H9 (cell line): ENCODE results near the gene GPR15LG. TPM values are rescaled to one million over a fixed set of nuclear protein-coding genes. Genes with fewer than 3 reads are reported as not detected.

ENCODE experiments used
- DNase-seq: peaks from one replicate; pipeline ENCODE4 v3.0.0-alpha.2; 2017
- H2AFZ ChIP-seq: one replicate; pipeline ENCODE4 v1.6.1; 2013; ENCODE audit warnings: mild to moderate bottlenecking, low read length, control low read depth, moderate library complexity
- H2AK5ac ChIP-seq: 2 replicates; pipeline ENCODE4 v1.6.1; 2013; ENCODE audit warnings: low read length, control low read depth, mixed read lengths; ENCODE audit not compliant: insufficient read length
- H2BK120ac ChIP-seq: one replicate; pipeline ENCODE4 v1.6.1; 2013; ENCODE audit warnings: low read depth, mild to moderate bottlenecking, low read length, control low read depth, inconsistent platforms; ENCODE audit not compliant: poor library complexity, severe bottlenecking
- H2BK12ac ChIP-seq: 2 replicates; pipeline ENCODE4 v1.6.1; 2013; ENCODE audit warnings: low read length, control low read depth, mixed read lengths, low read depth; ENCODE audit not compliant: insufficient read length
- H2BK15ac ChIP-seq: 2 replicates; pipeline ENCODE4 v1.6.1; 2013; ENCODE audit warnings: low read depth, low read length, control low read depth
- H2BK20ac ChIP-seq: one replicate; pipeline ENCODE4 v1.6.1; 2013; ENCODE audit warnings: low read depth, mild to moderate bottlenecking, low read length, control low read depth, inconsistent platforms; ENCODE audit not compliant: poor library complexity, severe bottlenecking
- H2BK5ac ChIP-seq: 2 replicates; pipeline ENCODE4 v1.6.1; 2013; ENCODE audit warnings: low read length, control low read depth, mixed read lengths; ENCODE audit not compliant: insufficient read length
- H3K14ac ChIP-seq: 2 replicates; pipeline ENCODE4 v1.6.1; 2013; ENCODE audit warnings: low read length, control low read depth; ENCODE audit not compliant: insufficient read depth
- H3K18ac ChIP-seq: 2 replicates; pipeline ENCODE4 v1.6.1; 2013; ENCODE audit warnings: low read depth, mild to moderate bottlenecking, mixed read lengths, low read length, control low read depth; ENCODE audit not compliant: insufficient read length
- H3K23ac ChIP-seq: 2 replicates; pipeline ENCODE4 v1.6.1; 2013; ENCODE audit warnings: low read length, control low read depth, mixed read lengths, low read depth; ENCODE audit not compliant: insufficient read length
- H3K23me2 ChIP-seq: 2 replicates; pipeline ENCODE4 v1.6.1; 2013; ENCODE audit warnings: low read depth, mild to moderate bottlenecking, mixed read lengths, low read length, control low read depth; ENCODE audit not compliant: insufficient read length, poor library complexity, severe bottlenecking
- H3K27ac ChIP-seq: 2 replicates; pipeline ENCODE4 v1.5.1; 2013; ENCODE audit warnings: low read length, control low read depth, mixed read lengths, low read depth; ENCODE audit not compliant: insufficient read length
- H3K27me3 ChIP-seq: 2 replicates; pipeline ENCODE4 v1.6.1; 2013; ENCODE audit warnings: low read length, control low read depth, inconsistent platforms; ENCODE audit not compliant: insufficient read depth
- H3K4ac ChIP-seq: 2 replicates; pipeline ENCODE4 v1.6.1; 2013; ENCODE audit warnings: low read depth, mild to moderate bottlenecking, control low read depth, inconsistent platforms, low read length, moderate library complexity
- H3K4me1 ChIP-seq: 2 replicates; pipeline ENCODE4 v1.6.1; 2013; ENCODE audit warnings: low read length, control low read depth, inconsistent platforms; ENCODE audit not compliant: insufficient read depth
- H3K4me2 ChIP-seq: 2 replicates; pipeline ENCODE4 v1.6.1; 2013; ENCODE audit warnings: low read length, control low read depth, mixed read lengths; ENCODE audit not compliant: insufficient read length, insufficient read depth
- H3K56ac ChIP-seq: 2 replicates; pipeline ENCODE4 v1.6.1; 2013; ENCODE audit warnings: low read depth, mild to moderate bottlenecking, mixed read lengths, low read length, control low read depth; ENCODE audit not compliant: insufficient read length
- H3K79me1 ChIP-seq: 2 replicates; pipeline ENCODE4 v1.6.1; 2013; ENCODE audit warnings: low read depth, mild to moderate bottlenecking, moderate library complexity, low read length, control low read depth, inconsistent platforms; ENCODE audit not compliant: insufficient read depth, poor library complexity, severe bottlenecking
- H3K79me2 ChIP-seq: 2 replicates; pipeline ENCODE4 v1.6.1; 2013; ENCODE audit warnings: low read length, control low read depth, inconsistent platforms; ENCODE audit not compliant: insufficient read depth
- H3K9ac ChIP-seq: 2 replicates; pipeline ENCODE4 v1.6.1; 2013; ENCODE audit warnings: low read length, control low read depth, mixed read lengths; ENCODE audit not compliant: insufficient read length; ENCODE audit errors: extremely low read depth
- H3K9me3 ChIP-seq: one replicate; pipeline ENCODE4 v1.6.1; 2013; ENCODE audit warnings: low read depth, low read length, inconsistent platforms; ENCODE audit not compliant: control insufficient read depth
- H3T11ph ChIP-seq: one replicate; pipeline ENCODE4 v1.6.1; 2013; ENCODE audit warnings: mild to moderate bottlenecking, low read length, control low read depth, inconsistent platforms
- H4K20me1 ChIP-seq: one replicate; pipeline ENCODE4 v1.6.1; 2013; ENCODE audit not compliant: control insufficient read depth, insufficient read length, insufficient read depth
- H4K5ac ChIP-seq: 2 replicates; pipeline ENCODE4 v1.6.1; 2013; ENCODE audit warnings: low read depth, mild to moderate bottlenecking, mixed read lengths, low read length, control low read depth; ENCODE audit not compliant: insufficient read length
- H4K8ac ChIP-seq: replicated peaks from 2 replicates; pipeline ENCODE4 v1.6.1; 2013; ENCODE audit warnings: low read length, control low read depth, mixed read lengths, low read depth; ENCODE audit not compliant: insufficient read length
- H4K91ac ChIP-seq: 2 replicates; pipeline ENCODE4 v1.6.1; 2013; ENCODE audit warnings: low read depth, mild to moderate bottlenecking, moderate library complexity, mixed read lengths, low read length, control low read depth; ENCODE audit not compliant: insufficient read length
- H3K27ac Mint-ChIP-seq, 3 experiments: 2 replicates in 2 of 3; 3 replicates in 1 of 3; pipeline ENCODE4 v1.8.0; 2020 to 2021; ENCODE audit warnings: mixed read lengths in 3 of 3, mild to moderate bottlenecking in 1 of 3, moderate library complexity in 1 of 3
- H3K27me3 Mint-ChIP-seq: 2 replicates; pipeline ENCODE4 v1.8.0; 2021; ENCODE audit warnings: low read depth, mild to moderate bottlenecking, moderate library complexity, mixed read lengths
- H3K36me3 Mint-ChIP-seq, 3 experiments: 2 replicates in 2 of 3; 3 replicates in 1 of 3; pipeline ENCODE4 v1.8.0; 2020 to 2021; ENCODE audit warnings: low read depth in 3 of 3, mixed read lengths in 3 of 3; ENCODE audit not compliant: insufficient read depth in 1 of 3
- H3K4me1 Mint-ChIP-seq, 2 experiments: 2 replicates each; pipeline ENCODE4 v1.8.0; 2020; ENCODE audit warnings: mixed read lengths in 2 of 2
- H3K4me3 Mint-ChIP-seq, 2 experiments: 2 replicates in 1 of 2; 3 replicates in 1 of 2; pipeline ENCODE4 v1.8.0; 2020 to 2021; ENCODE audit warnings: mild to moderate bottlenecking in 2 of 2, mixed read lengths in 2 of 2, moderate library complexity in 1 of 2
- H3K9me3 Mint-ChIP-seq, 2 experiments: 2 replicates in 1 of 2; 3 replicates in 1 of 2; pipeline ENCODE4 v1.8.0; 2020; ENCODE audit warnings: mild to moderate bottlenecking in 2 of 2, mixed read lengths in 2 of 2, moderate library complexity in 1 of 2
- CTCF ChIP-seq: fragments of 200-600 bp; sonication (generic); conservative IDR thresholded peaks from 3 replicates; pipeline ENCODE4 v1.8.0; 2021; ENCODE audit warnings: antibody characterized with exemption, mild to moderate bottlenecking
- WGBS: extraction: QIAGEN DNeasy Blood & Tissue Kit; methylation state at CpG from one replicate; pipeline ENCODE4 v1.1.7; 2013; ENCODE audit warnings: missing lambda C conversion rate, low lambda C conversion rate, mixed read lengths; ENCODE audit not compliant: insufficient read length; ENCODE audit errors: extremely low coverage; 5-methylcytosine and 5-hydroxymethylcytosine counted together
- total RNA-seq: library from RNA; stranded (reverse); gene quantifications from 2 replicates; pipeline ENCODE4 v1.2.1, GENCODE V29; 2021

Gene GPR15LG
- total RNA-seq, 1 experiment from 2014 or later: not detected

- H3K4me3 Mint-ChIP-seq: no peak overlapping the region
Measured at GRCh38 chr10:84204610-84205009, 31.0 kb downstream of the GPR15LG start.

More at GRCh38 chr10:84204610-84205009, 31.0 kb downstream of the GPR15LG start:
- no peak overlapping the region for H3K23ac ChIP-seq
- DNase-seq: no peak
- H3K9me3 ChIP-seq: no peaks in the 10 kb centered on the region
- H3K4ac ChIP-seq: no peak overlapping the region
- no peak overlapping the region for H2BK5ac ChIP-seq
- no peak overlapping the region for H3K9ac ChIP-seq
- H3K4me1 ChIP-seq: no peaks in the 10 kb centered on the region
- no peak overlapping the region for H2BK15ac ChIP-seq
- H2BK12ac ChIP-seq: no peak overlapping the region
- TF ChIP-seq CTCF: no peak
- H3K56ac ChIP-seq: no peak overlapping the region
- H4K91ac ChIP-seq: no peak overlapping the region
- H2BK20ac ChIP-seq: no peak overlapping the region
- no peak overlapping the region for H3K14ac ChIP-seq
- H4K20me1 ChIP-seq: no peaks in the 10 kb centered on the region
- H3K27me3 ChIP-seq: no peaks in the 10 kb centered on the region
- no peak overlapping the region for H2BK120ac ChIP-seq
- no peaks in the 10 kb centered on the region for H3K36me3 Mint-ChIP-seq
- peaks cover 3% of the 10 kb centered on the region; the same call in 1 of the 2 replicates for H3K27me3 Mint-ChIP-seq
- no peak overlapping the region for H3K27ac ChIP-seq
- H3K18ac ChIP-seq: no peak overlapping the region
- H3K23me2 ChIP-seq: no peaks in the 10 kb centered on the region
- H2AFZ ChIP-seq: no peak overlapping the region
- H3K4me1 Mint-ChIP-seq: no peaks in the 10 kb centered on the region
- H3K27ac Mint-ChIP-seq: no peak overlapping the region
- no peak overlapping the region for H3T11ph ChIP-seq
- H3K9me3 Mint-ChIP-seq: no peaks in the 10 kb centered on the region
- H3K4me2 ChIP-seq: no peak overlapping the region
- no CpG with 5 or more reads among the region's 4 CpGs for WGBS
- no peak overlapping the region for H4K8ac ChIP-seq
- no peaks in the 10 kb centered on the region for H3K79me1 ChIP-seq
- H3K79me2 ChIP-seq: no peaks in the 10 kb centered on the region
- no peak overlapping the region for H2AK5ac ChIP-seq
- H4K5ac ChIP-seq: no peak overlapping the region
